OCI-LY1 (cell line): ENCODE results near the gene SFI1.

Source experiments
- CTCF ChIP-seq: fragments of 200-600 bp; sonication (generic), shearing (Covaris generic); IDR thresholded peaks from 2 replicates; pipeline ENCODE4 v1.5.1; 2017; ENCODE audit warnings: mild to moderate bottlenecking, antibody characterized with exemption, low read length, moderate library complexity, mixed read lengths
- EZH2 ChIP-seq: fragments of 200-600 bp; sonication (generic), shearing (Covaris generic); IDR thresholded peaks from 2 replicates; pipeline ENCODE4 v1.8.0; 2017; ENCODE audit warnings: borderline replicate concordance, mixed run types, mild to moderate bottlenecking, antibody characterized with exemption, low read length, moderate library complexity, mixed read lengths

- TF ChIP-seq CTCF, result no peak
- no peak for TF ChIP-seq EZH2
Measured at GRCh38 chr22:31609716-31610115, 113.4 kb downstream of the SFI1 start.
